ENCODE measurements around the gene KIF26B. TPM values are rescaled to one million over a fixed set of nuclear protein-coding genes. Genes with fewer than 3 reads are reported as not detected.

Gene KIF26B
- total and polyA plus RNA-seq, 10 of the 15 experiments (the other 5 are each of a cell fraction or from before 2014, with no cell fraction given), result 0.35 to 11.6 (median 2.2) TPM

- no peaks in the 10 kb centered on the region for H3K27me3 ChIP-seq (replicated peaks in 1 of 2; ENCODE audit: control insufficient read depth in 2 of 2, insufficient read depth in 2 of 2, low read length in 1 of 2)
- no peak overlapping the region for H3K9ac ChIP-seq (ENCODE audit: control insufficient read depth, insufficient read depth, low read length)
- no peak overlapping the region for H3K4me2 ChIP-seq (ENCODE audit: control insufficient read depth, insufficient read depth)
- H3K4me3 ChIP-seq, result no peak overlapping the region
- DNase-seq (ENCODE audit: low read depth, low spot score) (no peak), FAIRE-seq (no peak), ATAC-seq (no peak)
- ChIA-PET RAD21 (ENCODE audit: unreplicated experiment) (no interaction called here), SMC1A (ENCODE audit: uncharacterized antibody, unreplicated experiment) (interaction anchor here (0.6 kb wide), 1 partner anchor 139 kb away, joined by 3 read pairs; no protein-coding TSS in a partner anchor), POLR2A (no interaction called here), CTCF (no interaction called here)
- 93% methylated on average over 3 of the region's 3 CpGs for WGBS (ENCODE audit: insufficient coverage, insufficient replicate concordance, low lambda C conversion rate, missing lambda C conversion rate)
- no peaks in the 10 kb centered on the region for H3K79me2 ChIP-seq (ENCODE audit: control insufficient read depth, insufficient read depth, low read length)
- H3K9me3 ChIP-seq (replicated peaks; ENCODE audit: control insufficient read depth, insufficient read depth, low read length), result no peaks in the 10 kb centered on the region
- no peaks in the 10 kb centered on the region for H3K36me3 ChIP-seq (ENCODE audit: control insufficient read depth in 2 of 2, insufficient read depth in 2 of 2, low read length in 1 of 2)
- H4K20me1 ChIP-seq (ENCODE audit: control insufficient read depth, insufficient read depth), result no peaks in the 10 kb centered on the region
- intact Hi-C loops (cut with micrococcal nuclease; ENCODE audit: unreplicated experiment), result loop anchor here (10.0 kb wide), 1 partner anchor 56 kb away; no protein-coding TSS in a partner anchor
- H3K4me1 ChIP-seq (ENCODE audit: control insufficient read depth, insufficient read depth, low read length), result no peaks in the 10 kb centered on the region
- no peak overlapping the region for H3K27ac ChIP-seq (ENCODE audit: control insufficient read depth, insufficient read depth)
- H2AFZ ChIP-seq (ENCODE audit: control insufficient read depth, low read depth, low read length), result no peak overlapping the region
- no TSS peak for BruUV-seq (replicated peaks)
- TF ChIP-seq RELA (IDR thresholded peaks at IDR 0.05; ENCODE audit: borderline replicate concordance, partially characterized antibody), result no peak
- TF ChIP-seq KAT2A (conservative IDR thresholded peaks at IDR 0.05; ENCODE audit: control insufficient read depth, low read depth, low read length), result no peak
- TF ChIP-seq IRF5 (IDR thresholded peaks at IDR 0.05; ENCODE audit: borderline replicate concordance), result no peak
- no peak for TF ChIP-seq POLR2AphosphoS5 (IDR thresholded peaks at IDR 0.05; ENCODE audit: low read length)
- TF ChIP-seq PKNOX1 (IDR thresholded peaks at IDR 0.05), result no peak
- in situ Hi-C loops (cut with MboI), result no loop called here
Measured at GRCh38 chr1:245749053-245749452, 594.3 kb downstream of the KIF26B start.

GRCh38 chr1:245750261-245750660 lies 595.5 kb downstream of the KIF26B start:
- WGBS (ENCODE audit: insufficient coverage, insufficient replicate concordance, low lambda C conversion rate, missing lambda C conversion rate), result 93% methylated on average over 3 of the region's 3 CpGs
- FAIRE-seq, result no peak
- ChIA-PET CTCF (no interaction called here), POLR2A (no interaction called here), SMC1A (ENCODE audit: uncharacterized antibody, unreplicated experiment) (no interaction called here), RAD21 (ENCODE audit: unreplicated experiment) (no interaction called here)
- no peaks in the 10 kb centered on the region for H3K79me2 ChIP-seq (ENCODE audit: control insufficient read depth, insufficient read depth, low read length)
- DNase-seq (ENCODE audit: low read depth, low spot score), result no peak
- peaks cover 5% of the 10 kb centered on the region; the same call in 1 of the 2 replicates for H3K4me1 ChIP-seq (ENCODE audit: control insufficient read depth, insufficient read depth, low read length)
- no peak for TF ChIP-seq MYB (IDR thresholded peaks at IDR 0.05; ENCODE audit: borderline replicate concordance, low read depth, low read length)
- no peak overlapping the region for H2AFZ ChIP-seq (ENCODE audit: control insufficient read depth, low read depth, low read length)
- H3K27me3 ChIP-seq (replicated peaks in 1 of 2; ENCODE audit: control insufficient read depth in 2 of 2, insufficient read depth in 2 of 2, low read length in 1 of 2), result no peaks in the 10 kb centered on the region
- no peaks in the 10 kb centered on the region for H4K20me1 ChIP-seq (ENCODE audit: control insufficient read depth, insufficient read depth)
- BruUV-seq (replicated peaks), result no TSS peak
- H3K9ac ChIP-seq (ENCODE audit: control insufficient read depth, insufficient read depth, low read length), result no peak overlapping the region
- H3K4me3 ChIP-seq, result no peak overlapping the region
- in situ Hi-C loops (cut with MboI), result no loop called here
- no peak overlapping the region for H3K27ac ChIP-seq (ENCODE audit: control insufficient read depth, insufficient read depth)
- intact Hi-C loops (cut with micrococcal nuclease; ENCODE audit: unreplicated experiment), result no loop called here
- no peak for ATAC-seq
- no peaks in the 10 kb centered on the region for H3K36me3 ChIP-seq (ENCODE audit: control insufficient read depth in 2 of 2, insufficient read depth in 2 of 2, low read length in 1 of 2)
- no peak overlapping the region for H3K4me2 ChIP-seq (ENCODE audit: control insufficient read depth, insufficient read depth)
- no peaks in the 10 kb centered on the region for H3K9me3 ChIP-seq (replicated peaks; ENCODE audit: control insufficient read depth, insufficient read depth, low read length)
